ENCODE results near the gene COPS6.

COPS6 gene

DNA sequence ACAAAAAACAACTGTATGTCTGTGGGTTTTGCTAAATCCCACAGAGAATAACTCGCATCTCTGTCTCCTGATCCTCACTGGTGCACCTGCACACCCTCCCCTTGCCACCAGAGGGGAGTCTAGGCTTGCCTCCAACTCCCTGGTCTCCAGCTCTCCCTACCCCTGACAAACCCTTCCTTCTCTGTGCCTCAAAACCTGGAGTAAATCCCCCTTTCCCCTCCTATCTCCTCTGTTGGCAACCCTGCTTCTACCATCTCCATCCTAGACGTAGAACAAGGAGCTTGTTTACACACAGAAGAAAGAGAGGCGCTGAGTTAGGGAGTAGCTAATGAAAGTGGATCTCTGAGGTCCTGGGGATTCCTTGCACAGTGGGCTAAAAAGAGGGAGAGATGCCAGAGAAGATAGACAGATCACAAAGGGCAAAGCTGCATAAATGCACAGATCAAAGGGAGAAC is 44.0 kb downstream of the COPS6 start:
- TF ChIP-seq, protein P1, sequence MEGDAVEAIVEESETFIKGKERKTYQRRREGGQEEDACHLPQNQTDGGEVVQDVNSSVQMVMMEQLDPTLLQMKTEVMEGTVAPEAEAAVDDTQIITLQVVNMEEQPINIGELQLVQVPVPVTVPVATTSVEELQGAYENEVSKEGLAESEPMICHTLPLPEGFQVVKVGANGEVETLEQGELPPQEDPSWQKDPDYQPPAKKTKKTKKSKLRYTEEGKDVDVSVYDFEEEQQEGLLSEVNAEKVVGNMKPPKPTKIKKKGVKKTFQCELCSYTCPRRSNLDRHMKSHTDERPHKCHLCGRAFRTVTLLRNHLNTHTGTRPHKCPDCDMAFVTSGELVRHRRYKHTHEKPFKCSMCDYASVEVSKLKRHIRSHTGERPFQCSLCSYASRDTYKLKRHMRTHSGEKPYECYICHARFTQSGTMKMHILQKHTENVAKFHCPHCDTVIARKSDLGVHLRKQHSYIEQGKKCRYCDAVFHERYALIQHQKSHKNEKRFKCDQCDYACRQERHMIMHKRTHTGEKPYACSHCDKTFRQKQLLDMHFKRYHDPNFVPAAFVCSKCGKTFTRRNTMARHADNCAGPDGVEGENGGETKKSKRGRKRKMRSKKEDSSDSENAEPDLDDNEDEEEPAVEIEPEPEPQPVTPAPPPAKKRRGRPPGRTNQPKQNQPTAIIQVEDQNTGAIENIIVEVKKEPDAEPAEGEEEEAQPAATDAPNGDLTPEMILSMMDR (IDR thresholded peaks at IDR 0.05): peak; percentile 71

DNA sequence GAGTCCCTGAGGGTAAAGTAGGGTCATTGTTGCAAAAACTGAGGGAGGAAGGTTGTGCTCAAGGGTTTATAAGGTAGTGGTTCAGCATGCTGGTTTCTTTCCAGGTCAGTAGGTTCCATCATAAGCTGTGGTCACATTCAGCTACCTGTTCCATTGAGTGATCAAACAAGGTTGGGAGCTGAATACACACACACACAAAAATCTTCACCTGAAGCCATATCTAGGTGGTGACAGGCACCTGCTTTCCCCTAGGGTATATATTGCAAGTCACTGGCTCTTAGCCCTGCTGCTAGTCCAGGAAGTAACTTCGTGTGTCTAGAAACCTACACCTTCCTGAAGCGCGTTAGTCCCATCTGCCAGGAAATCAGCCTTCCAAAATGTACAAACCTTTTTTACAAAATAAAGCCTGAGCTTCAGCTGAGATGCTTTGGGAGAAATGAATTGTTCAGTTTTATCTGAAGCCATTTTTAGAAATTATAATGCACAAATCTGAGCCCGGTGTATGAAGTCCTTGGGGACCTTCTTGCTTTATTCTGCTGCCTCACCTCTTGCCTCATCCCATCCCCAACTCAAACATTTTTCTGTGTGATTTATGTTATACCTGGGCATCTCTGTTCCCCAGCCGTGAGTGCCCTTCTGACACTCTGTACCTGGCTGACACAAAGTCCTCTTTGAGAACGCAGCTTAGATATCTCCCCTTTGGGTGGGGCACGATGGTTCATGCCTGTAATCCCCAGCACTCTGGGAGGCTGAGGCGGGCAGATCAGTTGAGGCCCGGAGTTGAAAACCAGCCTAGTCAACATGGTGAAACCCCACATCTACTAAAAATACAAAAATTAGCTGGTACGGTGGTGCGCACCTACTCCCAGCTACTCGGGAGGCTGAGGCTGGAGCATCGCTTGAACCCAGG is 49.3 kb downstream of the COPS6 start:
- TF ChIP-seq, protein P1 (IDR thresholded peaks at IDR 0.05): no peak

DNA sequence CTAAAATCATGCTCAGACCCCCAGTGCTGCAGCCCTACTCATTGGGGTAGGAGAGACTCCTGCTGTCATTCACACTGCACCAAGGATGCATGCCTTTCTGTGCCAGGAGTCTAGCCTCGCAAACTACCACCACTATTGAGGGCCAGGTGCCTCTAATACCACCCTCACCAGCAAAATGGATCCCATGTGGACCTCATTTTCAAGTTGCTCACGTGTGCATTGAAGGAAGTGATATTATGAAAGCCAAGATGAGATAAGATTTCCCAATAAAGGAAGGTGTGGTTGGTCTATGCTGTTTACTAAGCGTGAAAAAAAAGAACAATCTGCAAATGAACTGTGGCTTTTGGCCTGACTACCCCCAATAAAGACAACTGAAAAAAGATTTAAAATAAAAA is 52.8 kb downstream of the COPS6 start:
- TF ChIP-seq, protein P1 (IDR thresholded peaks at IDR 0.05): no peak

All from LNCAP (cell line).